Astrocyte (in vitro differentiated cells and primary cell): ENCODE measurements around the gene GPR142. TPM values are rescaled to one million over a fixed set of nuclear protein-coding genes. Genes with fewer than 3 reads are reported as not detected.

ENCODE experiments used
- DNase-seq: peaks from one replicate; pipeline ENCODE4 v3.0.0-alpha.2; 2010; ENCODE audit warnings: low read depth
- FAIRE-seq: peaks from 2 replicates; lab custom pipeline; 2011; peaks lifted over from hg19 to GRCh38; lab: Jason Lieb, UNC
- H2AFZ ChIP-seq: 2 replicates; pipeline ENCODE4 v1.6.0; 2012; ENCODE audit warnings: low read depth, low read length, inconsistent platforms
- H3K27ac ChIP-seq: 2 replicates; pipeline ENCODE4 v1.5.1; 2011; ENCODE audit warnings: low read depth, low read length, inconsistent platforms
- H3K27me3 ChIP-seq: 2 replicates; pipeline ENCODE4 v1.6.0; 2011; ENCODE audit warnings: low read length, inconsistent platforms; ENCODE audit not compliant: insufficient read depth
- H3K36me3 ChIP-seq: 2 replicates; pipeline ENCODE4 v1.5.1; 2011; ENCODE audit warnings: low read length, inconsistent platforms; ENCODE audit not compliant: insufficient read depth
- H3K4me1 ChIP-seq: 2 replicates; pipeline ENCODE4 v1.5.1; 2011; ENCODE audit warnings: low read length, inconsistent platforms; ENCODE audit not compliant: insufficient read depth
- H3K4me2 ChIP-seq: 2 replicates; pipeline ENCODE4 v1.6.0; 2012; ENCODE audit warnings: low read length, inconsistent platforms
- H3K4me3 ChIP-seq: 2 replicates; pipeline ENCODE4 v1.5.1; 2011; ENCODE audit warnings: low read depth, mild to moderate bottlenecking, low read length, inconsistent platforms; ENCODE audit not compliant: insufficient read depth
- H3K79me2 ChIP-seq: 2 replicates; pipeline ENCODE4 v1.6.0; 2012; ENCODE audit warnings: mild to moderate bottlenecking, low read length, inconsistent platforms; ENCODE audit not compliant: insufficient read depth
- H3K9ac ChIP-seq: 2 replicates; pipeline ENCODE4 v1.6.0; 2012; ENCODE audit warnings: mild to moderate bottlenecking, low read length, inconsistent platforms
- H3K9me3 ChIP-seq: 2 replicates; pipeline ENCODE4 v1.5.1; 2012; ENCODE audit warnings: low read depth, mild to moderate bottlenecking, low read length, inconsistent platforms; ENCODE audit not compliant: insufficient read depth
- H4K20me1 ChIP-seq: 2 replicates; pipeline ENCODE4 v1.6.0; 2012; ENCODE audit warnings: low read length, inconsistent platforms; ENCODE audit not compliant: insufficient read depth
- H3K27ac Mint-ChIP-seq: one replicate; pipeline ENCODE4 v1.8.0; 2021; ENCODE audit warnings: mild to moderate bottlenecking, mixed read lengths; ENCODE audit not compliant: unreplicated experiment
- H3K27me3 Mint-ChIP-seq: one replicate; pipeline ENCODE4 v1.8.0; 2021; ENCODE audit warnings: low read depth, mixed read lengths; ENCODE audit not compliant: unreplicated experiment
- H3K36me3 Mint-ChIP-seq: one replicate; pipeline ENCODE4 v1.8.0; 2021; ENCODE audit warnings: low read depth, mixed read lengths; ENCODE audit not compliant: unreplicated experiment
- H3K4me1 Mint-ChIP-seq: one replicate; pipeline ENCODE4 v1.8.0; 2021; ENCODE audit warnings: low read depth, mixed read lengths; ENCODE audit not compliant: unreplicated experiment
- H3K4me3 Mint-ChIP-seq: one replicate; pipeline ENCODE4 v1.8.0; 2021; ENCODE audit warnings: mild to moderate bottlenecking, moderate library complexity, mixed read lengths; ENCODE audit not compliant: unreplicated experiment
- H3K9me3 Mint-ChIP-seq: one replicate; pipeline ENCODE4 v1.8.0; 2021; ENCODE audit warnings: mild to moderate bottlenecking, mixed read lengths; ENCODE audit not compliant: unreplicated experiment
- EZH2 ChIP-seq: IDR thresholded peaks from 2 replicates; pipeline ENCODE4 v1.6.1; 2012; ENCODE audit warnings: mild to moderate bottlenecking, low read length, inconsistent platforms; ENCODE audit not compliant: insufficient read depth
- total RNA-seq: library from RNA; stranded (reverse); gene quantifications from 2 replicates; pipeline ENCODE4 v1.2.1, GENCODE V29; 2021
- TF ChIP-seq, protein P1 (sequence below): IDR thresholded peaks from 2 replicates; pipeline ENCODE4 v1.5.1; 2011; ENCODE audit warnings: low read depth, mild to moderate bottlenecking, inconsistent platforms, low read length, moderate library complexity; ENCODE audit not compliant: insufficient read depth

GPR142 gene
- total RNA-seq, 1 donor from 2014 or later, result not detected

DNA sequence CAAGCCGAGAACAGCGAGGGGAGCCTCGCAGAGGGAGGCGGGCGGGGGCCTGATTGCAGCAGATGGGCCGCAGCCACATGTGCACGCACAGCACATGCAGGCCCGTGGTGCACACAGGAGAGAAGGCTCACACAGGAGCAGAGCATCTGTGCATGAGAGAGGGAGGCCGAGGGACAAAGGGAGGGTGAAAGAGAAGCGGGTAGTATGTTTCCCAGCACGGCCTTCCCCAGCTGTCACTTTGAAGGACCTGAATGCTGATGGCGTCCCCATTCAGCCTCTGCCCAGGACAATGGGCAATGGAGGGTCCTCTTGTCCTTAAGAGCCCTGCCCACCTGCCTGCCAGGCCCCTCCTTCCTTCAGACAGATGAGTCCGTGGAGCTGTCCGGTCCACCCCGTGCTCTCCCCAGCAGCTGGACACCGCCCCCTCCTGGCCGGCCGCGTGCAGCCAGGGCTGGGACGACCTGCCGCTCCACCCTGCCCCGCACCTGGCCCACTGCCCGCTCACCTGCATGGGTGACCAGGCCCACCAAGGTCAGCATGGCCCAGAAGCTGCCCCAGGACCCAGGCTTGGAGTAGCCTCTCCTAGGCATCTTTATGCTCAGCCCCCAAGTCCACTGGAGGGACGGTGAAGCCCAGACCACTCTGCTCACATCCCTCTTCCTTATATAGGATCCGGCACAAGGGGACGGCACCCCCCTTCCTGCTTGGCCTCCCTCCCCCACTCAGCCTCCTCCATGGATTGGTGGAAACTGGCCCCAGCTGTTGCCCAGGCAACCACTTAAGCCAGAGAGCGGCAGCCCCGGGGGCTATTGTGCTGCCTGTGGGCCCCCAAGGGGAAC is 5.9 kb upstream of the GPR142 start, which contains the start of gene BTBD17:
TSS of gene BTBD17 (minus strand) at position 639 of the 839 bp plus-strand sequence. CDS start at position 590, 49 bp downstream.
- Histone ChIP-seq H3K79me2 (no peaks in the 10 kb centered on the region), H3K4me1 (no peaks in the 10 kb centered on the region), H3K36me3 (no peaks in the 10 kb centered on the region), H3K4me3 (no peak within 1 kb of the TSS), H3K27ac (no peak within 1 kb of the TSS), H3K4me2 (no peak within 1 kb of the TSS), H3K9ac (no peak within 1 kb of the TSS), H3K9me3 (no peaks in the 10 kb centered on the region), H4K20me1 (no peaks in the 10 kb centered on the region), H3K27me3 (peaks cover 16% of the 10 kb centered on the region), H2AFZ (no peak within 1 kb of the TSS)
- H3K4me3 Mint-ChIP-seq, result no peak within 1 kb of the TSS
- peaks cover 1% of the 10 kb centered on the region for H3K36me3 Mint-ChIP-seq
- H3K9me3 Mint-ChIP-seq, result peaks cover 2% of the 10 kb centered on the region
- FAIRE-seq (no peak), DNase-seq (no peak)
- no peaks in the 10 kb centered on the region for H3K4me1 Mint-ChIP-seq
- TF ChIP-seq, protein P1, sequence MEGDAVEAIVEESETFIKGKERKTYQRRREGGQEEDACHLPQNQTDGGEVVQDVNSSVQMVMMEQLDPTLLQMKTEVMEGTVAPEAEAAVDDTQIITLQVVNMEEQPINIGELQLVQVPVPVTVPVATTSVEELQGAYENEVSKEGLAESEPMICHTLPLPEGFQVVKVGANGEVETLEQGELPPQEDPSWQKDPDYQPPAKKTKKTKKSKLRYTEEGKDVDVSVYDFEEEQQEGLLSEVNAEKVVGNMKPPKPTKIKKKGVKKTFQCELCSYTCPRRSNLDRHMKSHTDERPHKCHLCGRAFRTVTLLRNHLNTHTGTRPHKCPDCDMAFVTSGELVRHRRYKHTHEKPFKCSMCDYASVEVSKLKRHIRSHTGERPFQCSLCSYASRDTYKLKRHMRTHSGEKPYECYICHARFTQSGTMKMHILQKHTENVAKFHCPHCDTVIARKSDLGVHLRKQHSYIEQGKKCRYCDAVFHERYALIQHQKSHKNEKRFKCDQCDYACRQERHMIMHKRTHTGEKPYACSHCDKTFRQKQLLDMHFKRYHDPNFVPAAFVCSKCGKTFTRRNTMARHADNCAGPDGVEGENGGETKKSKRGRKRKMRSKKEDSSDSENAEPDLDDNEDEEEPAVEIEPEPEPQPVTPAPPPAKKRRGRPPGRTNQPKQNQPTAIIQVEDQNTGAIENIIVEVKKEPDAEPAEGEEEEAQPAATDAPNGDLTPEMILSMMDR, result no peak
- no peak for TF ChIP-seq EZH2
- H3K27me3 Mint-ChIP-seq, result peaks cover 60% of the 10 kb centered on the region
- H3K27ac Mint-ChIP-seq, result no peak within 1 kb of the TSS

DNA sequence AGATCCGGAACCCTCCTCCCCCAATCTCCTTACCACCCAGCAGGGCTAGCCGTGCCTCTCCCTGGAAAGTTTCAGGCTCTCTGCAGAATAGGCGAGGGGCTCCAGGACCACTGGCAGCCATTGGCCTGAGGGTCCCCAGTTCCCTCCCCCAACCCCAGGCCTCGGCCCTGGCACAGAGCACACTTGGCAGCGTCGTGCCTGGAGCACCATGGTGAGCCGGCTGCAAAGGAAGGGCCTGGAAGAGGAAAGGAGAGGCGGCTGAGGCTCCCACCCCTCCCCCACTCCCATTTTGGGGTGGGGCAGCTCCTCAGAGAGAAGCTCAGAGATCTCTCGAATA is 5.3 kb upstream of the GPR142 start:
- Mint-ChIP-seq H3K4me1 (no peaks in the 10 kb centered on the region), H3K9me3 (peaks cover 2% of the 10 kb centered on the region), H3K27ac (no peak overlapping the region), H3K27me3 (peaks cover 61% of the 10 kb centered on the region), H3K36me3 (peaks cover 1% of the 10 kb centered on the region), H3K4me3 (no peak overlapping the region)
- H3K79me2 ChIP-seq, result no peaks in the 10 kb centered on the region
- no peaks in the 10 kb centered on the region for H3K9me3 ChIP-seq
- H3K4me3 ChIP-seq, result no peak overlapping the region
- no peak overlapping the region for H3K27ac ChIP-seq
- H2AFZ ChIP-seq, result no peak overlapping the region
- no peaks in the 10 kb centered on the region for H4K20me1 ChIP-seq
- no peaks in the 10 kb centered on the region for H3K36me3 ChIP-seq
- DNase-seq, result no peak
- FAIRE-seq, result no peak
- H3K4me2 ChIP-seq, result no peak overlapping the region
- H3K9ac ChIP-seq, result no peak overlapping the region
- TF ChIP-seq, protein P1, result no peak
- TF ChIP-seq EZH2, result no peak
- no peaks in the 10 kb centered on the region for H3K4me1 ChIP-seq
- peaks cover 16% of the 10 kb centered on the region for H3K27me3 ChIP-seq
